ENCODE data around the gene TMC1. TPM values are rescaled to one million over a fixed set of nuclear protein-coding genes. Genes with fewer than 3 reads are reported as not detected.

TMC1 gene
- total RNA-seq, 4 donors from 2014 or later = 1.2 to 15.7 TPM; not detected in 2

DNA sequence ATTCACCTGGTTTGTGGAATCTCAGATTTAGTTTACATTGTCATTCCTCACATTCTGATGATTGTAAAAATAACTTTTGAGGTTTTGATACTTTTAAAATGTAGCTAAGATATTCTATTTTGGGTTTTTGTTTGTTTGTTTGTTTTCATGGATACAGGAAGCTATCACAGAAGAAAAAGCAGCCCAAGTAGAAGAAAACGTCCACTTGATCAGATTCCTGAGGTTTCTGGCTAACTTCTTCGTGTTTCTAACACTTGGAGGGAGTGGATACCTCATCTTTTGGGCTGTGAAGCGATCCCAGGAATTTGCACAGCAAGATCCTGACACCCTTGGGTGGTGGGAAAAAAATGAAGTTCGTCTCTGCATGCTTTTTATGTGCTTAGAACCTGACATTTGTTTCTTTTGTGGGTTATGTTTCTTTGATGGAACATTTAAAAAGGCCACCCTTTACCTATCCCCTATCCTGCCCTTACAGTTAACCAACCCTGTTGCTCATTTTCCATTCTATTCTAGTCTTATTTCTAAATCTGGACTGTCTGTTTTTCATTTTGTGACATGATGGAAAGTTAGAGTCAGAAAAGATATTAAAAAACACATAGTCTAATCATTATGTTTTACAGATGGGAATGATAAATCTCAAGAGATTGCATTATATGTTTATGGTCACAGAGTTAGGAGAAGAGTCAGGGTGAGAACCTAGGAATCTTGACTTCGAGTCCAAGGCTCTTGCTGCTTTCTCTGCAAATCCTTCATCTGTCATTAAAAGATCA lies 267.7 kb downstream of the TMC1 start:
- Histone ChIP-seq H3K36me3 (no peaks in the 10 kb centered on the region), H3K27ac (no peak overlapping the region), H3K4me1 (no peaks in the 10 kb centered on the region), H3K9me3 (no peaks in the 10 kb centered on the region), H3K27me3 (no peaks in the 10 kb centered on the region), H3K4me3 (no peak overlapping the region)
- in situ Hi-C loops (cut with MboI; ENCODE audit: low sequenced_read_pairs in 4 of 4) (no loop called here), intact Hi-C loops (cut with DNase I; ENCODE audit: low total_unique reads) (no loop called here)
- TF ChIP-seq CTCF (IDR thresholded peaks at IDR 0.05 in 4 of 5, conservative IDR thresholded peaks at IDR 0.05 in 1 of 5) (no peak), POLR2A (IDR thresholded peaks at IDR 0.05) (no peak)
- no peak for ATAC-seq
- no peak for DNase-seq

DNA sequence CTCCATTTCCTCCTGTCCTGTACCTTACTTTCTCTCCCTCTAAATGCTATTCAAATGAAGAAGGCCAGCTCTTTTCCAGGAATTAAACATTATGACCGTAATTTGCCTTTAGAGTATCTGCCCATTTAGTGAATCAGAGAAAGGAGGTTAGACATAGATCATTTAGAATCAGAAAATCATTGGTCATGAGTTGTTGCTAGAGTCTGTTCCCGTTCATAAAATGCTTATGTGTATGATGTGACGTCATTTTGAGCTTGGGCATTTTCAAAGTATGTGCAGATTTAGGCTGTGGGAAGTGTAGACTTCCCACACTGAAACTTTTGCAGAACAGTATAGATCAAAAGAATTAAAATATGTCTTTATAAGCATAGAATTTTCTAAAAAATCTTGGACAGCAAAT lies 268.5 kb downstream of the TMC1 start:
- no peak for DNase-seq
- no peak for TF ChIP-seq POLR2A (IDR thresholded peaks at IDR 0.05)
- TF ChIP-seq CTCF (IDR thresholded peaks at IDR 0.05 in 4 of 5, conservative IDR thresholded peaks at IDR 0.05 in 1 of 5) = no peak

DNA sequence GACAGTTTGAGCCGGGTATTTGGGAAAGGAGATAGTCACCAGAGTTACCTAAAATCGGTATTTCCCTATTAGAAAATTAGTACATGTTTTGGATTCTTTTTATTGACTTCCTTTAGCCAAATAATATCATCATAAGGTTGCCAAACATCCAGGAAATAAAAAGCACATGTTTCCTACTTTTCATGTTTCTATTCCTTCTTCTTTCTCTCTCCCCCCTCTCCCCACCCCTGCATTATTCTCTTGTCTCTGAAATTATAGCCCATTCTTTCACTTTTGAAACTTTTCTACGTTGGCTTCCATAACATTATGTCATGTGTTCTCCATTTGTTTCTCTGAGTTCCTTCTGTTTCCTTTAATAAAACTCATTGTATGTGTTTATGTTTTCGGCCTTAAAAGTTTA lies 269.6 kb downstream of the TMC1 start:
- no peaks in the 10 kb centered on the region for H3K36me3 ChIP-seq
- no peak overlapping the region for H3K27ac ChIP-seq
- in situ Hi-C loops (cut with MboI; ENCODE audit: low sequenced_read_pairs in 4 of 4) (no loop called here), intact Hi-C loops (cut with DNase I; ENCODE audit: low total_unique reads) (no loop called here)
- H3K27me3 ChIP-seq = no peaks in the 10 kb centered on the region
- H3K4me1 ChIP-seq = no peaks in the 10 kb centered on the region
- no peak for TF ChIP-seq POLR2A (IDR thresholded peaks at IDR 0.05)
- no peak for TF ChIP-seq CTCF (IDR thresholded peaks at IDR 0.05 in 4 of 5, conservative IDR thresholded peaks at IDR 0.05 in 1 of 5)
- no peaks in the 10 kb centered on the region for H3K9me3 ChIP-seq
- DNase-seq (no peak), ATAC-seq (no peak)
- no peak overlapping the region for H3K4me3 ChIP-seq

More for the DNA sequence above, 268.5 kb downstream of the TMC1 start:
- intact Hi-C loops (cut with DNase I; ENCODE audit: low total_unique reads) = no loop called here
- Histone ChIP-seq H3K4me1 (no peaks in the 10 kb centered on the region), H3K4me3 (no peak overlapping the region), H3K36me3 (no peaks in the 10 kb centered on the region), H3K9me3 (no peaks in the 10 kb centered on the region), H3K27ac (no peak overlapping the region), H3K27me3 (no peaks in the 10 kb centered on the region)
- in situ Hi-C loops (cut with MboI; ENCODE audit: low sequenced_read_pairs in 4 of 4) = no loop called here
- ATAC-seq = no peak

DNA sequence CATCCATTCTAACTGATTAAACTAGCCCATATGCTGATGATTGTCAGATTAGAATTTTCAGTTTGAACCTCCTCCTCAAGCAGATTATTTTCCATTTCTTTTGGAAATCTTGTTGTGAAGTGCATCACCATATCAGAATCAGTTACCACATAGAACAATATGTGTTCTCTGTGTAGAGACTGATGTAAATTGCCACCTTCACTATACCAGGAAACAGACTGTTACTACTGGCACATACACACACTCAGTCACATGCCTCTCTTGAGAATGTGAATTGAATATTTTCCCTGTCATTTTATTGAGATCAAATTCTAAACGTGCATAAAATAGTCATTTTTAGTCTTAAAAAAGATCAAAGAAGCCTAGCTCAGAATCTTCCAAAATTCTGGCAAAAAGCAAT lies 270.0 kb downstream of the TMC1 start:
- in situ Hi-C loops (cut with MboI; ENCODE audit: low sequenced_read_pairs in 4 of 4) (no loop called here), intact Hi-C loops (cut with DNase I; ENCODE audit: low total_unique reads) (no loop called here)
- no peak overlapping the region for H3K4me3 ChIP-seq
- H3K27me3 ChIP-seq = no peaks in the 10 kb centered on the region
- no peak for DNase-seq
- H3K27ac ChIP-seq = no peak overlapping the region
- H3K4me1 ChIP-seq = no peaks in the 10 kb centered on the region
- H3K9me3 ChIP-seq = no peaks in the 10 kb centered on the region
- TF ChIP-seq CTCF (IDR thresholded peaks at IDR 0.05 in 4 of 5, conservative IDR thresholded peaks at IDR 0.05 in 1 of 5) (no peak), POLR2A (IDR thresholded peaks at IDR 0.05) (no peak)
- H3K36me3 ChIP-seq = no peaks in the 10 kb centered on the region
- no peak for ATAC-seq

DNA sequence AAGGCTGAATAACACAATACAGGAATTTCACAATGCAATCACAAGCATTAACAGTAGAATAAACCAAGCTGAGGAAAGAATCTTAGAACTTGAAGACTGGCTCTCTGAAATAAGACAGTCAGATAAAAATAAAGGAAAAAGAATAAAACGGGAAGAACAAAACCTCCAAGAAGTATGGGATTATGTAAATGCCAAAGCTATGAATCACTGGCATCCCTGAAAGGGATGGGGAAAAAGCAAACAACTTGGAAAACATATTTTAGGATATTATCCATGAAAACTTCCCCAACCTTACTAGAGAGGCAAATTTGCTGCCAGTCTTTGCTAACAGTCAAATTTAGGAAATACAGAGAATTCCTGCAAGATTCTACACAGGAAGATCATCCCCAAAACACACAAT lies 273.5 kb downstream of the TMC1 start:
- intact Hi-C loops (cut with DNase I; ENCODE audit: low total_unique reads) (no loop called here), in situ Hi-C loops (cut with MboI; ENCODE audit: low sequenced_read_pairs in 4 of 4) (no loop called here)
- H3K4me1 ChIP-seq = no peaks in the 10 kb centered on the region
- TF ChIP-seq CTCF (IDR thresholded peaks at IDR 0.05 in 4 of 5, conservative IDR thresholded peaks at IDR 0.05 in 1 of 5) (no peak), POLR2A (IDR thresholded peaks at IDR 0.05) (no peak)
- H3K27ac ChIP-seq = no peak overlapping the region
- DNase-seq = no peak
- H3K4me3 ChIP-seq = no peak overlapping the region
- H3K9me3 ChIP-seq = no peaks in the 10 kb centered on the region
- no peaks in the 10 kb centered on the region for H3K27me3 ChIP-seq
- no peak for ATAC-seq
- no peaks in the 10 kb centered on the region for H3K36me3 ChIP-seq
